Frontal cortex (tissue), 4 donors: Measurements from ENCODE around the gene SV2B. TPM values are rescaled to one million over a fixed set of nuclear protein-coding genes. Genes with fewer than 3 reads are reported as not detected.
"Not testable (repeated sequence)": the region's sequence is repeated elsewhere in the genome, so short reads cannot be mapped to it uniquely, and the experiment has no call there.

Experiments
- DNase-seq, 2 donors: peaks; one replicate each; pipeline ENCODE4 v3.0.0; 2012; ENCODE audit warnings: low spot score in 2 of 2
- FAIRE-seq: peaks from 2 replicates; lab custom pipeline; 2012; peaks lifted over from hg19 to GRCh38; lab: Jason Lieb, UNC
- total RNA-seq: library from RNA; depleted of rRNA; stranded (reverse); fragments of >200 nt; gene quantifications from one replicate; pipeline ENCODE4 v1.2.3, GENCODE V29; 2014
- donor health status: control.
- donor health status: control.
- donor health status: control.

Gene SV2B
- total RNA-seq: 42.8 TPM

GRCh38 chr15:91099995-91100813 is at the start of gene SV2B:
Gene SV2B (plus strand): TSS chr15:91100257. CDS start chr15:91226264, 126,007 bp downstream.
- FAIRE-seq (no peak), DNase-seq (peak; percentile 38 to 41)

DNA sequence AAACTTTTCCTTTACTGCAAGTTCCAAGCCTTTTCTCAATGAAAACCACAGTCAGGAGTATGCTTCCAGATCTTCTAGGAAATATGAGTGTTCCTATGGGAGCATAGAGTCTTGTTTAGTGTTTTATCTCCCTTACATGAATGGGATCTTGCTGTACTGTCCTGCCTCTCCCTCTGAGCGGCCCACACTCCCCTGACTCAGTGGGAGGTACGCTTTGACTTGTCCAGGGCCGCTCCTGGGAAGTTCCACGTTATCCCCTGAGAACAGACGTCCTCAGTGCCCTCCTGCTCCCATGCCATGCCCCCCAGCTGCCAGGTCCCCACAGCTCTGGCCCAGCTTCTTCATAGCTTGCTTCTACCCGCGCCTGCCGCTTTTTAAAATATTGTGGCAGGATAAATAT is 48.8 kb upstream of the SV2B start:
- FAIRE-seq (no peak), DNase-seq (no peak)

DNA sequence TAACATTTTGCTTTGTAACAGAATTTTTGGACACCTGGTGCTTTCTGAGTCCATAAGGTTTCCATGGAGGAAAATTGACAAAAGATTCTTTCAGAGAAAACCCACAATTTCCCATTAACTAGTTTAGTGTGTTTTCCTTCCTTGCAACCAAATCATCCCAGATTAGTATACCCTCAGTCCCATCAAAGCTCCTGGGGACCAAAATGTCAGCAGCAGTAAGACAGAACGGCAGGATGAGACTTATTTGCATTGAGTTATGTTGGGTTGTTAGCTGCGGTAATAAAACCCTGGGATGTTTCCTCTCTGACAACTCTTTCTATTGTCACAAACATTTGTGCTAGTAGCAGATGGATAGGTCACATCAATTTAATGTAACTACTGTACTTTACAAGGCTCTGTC is 45.2 kb upstream of the SV2B start:
- FAIRE-seq: no peak
- no peak for DNase-seq

DNA sequence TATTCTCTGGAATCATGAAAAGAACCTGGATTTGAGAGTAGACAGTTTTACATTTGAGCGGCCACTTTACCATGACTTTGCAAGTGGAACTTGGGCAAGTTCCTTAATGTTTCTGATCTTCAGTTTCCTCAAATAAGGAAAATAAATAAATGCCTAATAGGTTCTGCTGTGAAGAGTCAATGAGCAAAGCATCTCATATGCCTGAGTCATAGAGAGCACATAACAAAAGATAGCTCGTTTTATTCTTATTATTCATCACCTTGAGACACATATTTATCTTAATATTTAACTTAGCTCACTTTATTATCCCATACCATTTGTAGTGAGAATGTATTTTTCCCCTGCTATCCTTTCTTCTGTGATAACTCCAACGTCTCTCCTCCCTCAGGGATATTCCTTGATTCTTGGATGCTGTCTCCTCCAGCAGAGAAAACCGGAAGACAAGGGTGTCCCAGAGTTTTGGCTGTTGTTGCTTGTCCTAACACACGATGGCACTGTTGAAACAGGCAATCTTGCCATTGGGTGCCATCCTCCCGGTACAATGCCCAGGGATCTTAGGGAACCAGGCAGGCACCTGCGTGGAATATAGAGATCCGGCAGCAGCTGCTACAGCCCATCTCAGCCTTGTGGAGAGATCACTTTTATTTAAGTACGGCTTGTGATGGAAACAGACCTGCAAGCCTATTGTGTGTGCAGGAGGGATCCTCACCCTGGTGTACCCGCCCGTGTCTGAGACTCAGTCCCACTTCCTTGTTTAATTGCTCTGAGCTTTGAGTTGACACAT is 44.3 kb upstream of the SV2B start:
- peak; percentile 65 for DNase-seq
- no peak for FAIRE-seq

DNA sequence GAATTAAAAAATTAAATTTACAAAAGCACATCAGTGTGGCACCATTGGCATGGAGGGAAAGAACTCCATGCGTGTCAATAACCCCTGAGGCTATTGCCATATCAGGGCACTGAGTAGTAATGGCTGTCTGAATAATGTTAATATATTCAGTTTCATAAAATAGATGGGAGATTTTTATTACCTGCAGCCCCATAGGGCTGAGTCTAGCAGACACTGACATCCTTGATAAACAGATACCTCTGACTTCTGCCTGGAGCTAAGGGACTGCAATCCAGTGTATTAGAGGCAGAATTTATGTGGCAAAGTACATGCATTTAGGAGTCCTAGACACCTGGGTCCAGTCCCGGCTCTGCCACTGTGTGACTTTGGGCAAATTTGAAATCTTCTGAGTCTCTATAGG is 38.8 kb upstream of the SV2B start:
- DNase-seq (no peak), FAIRE-seq (no peak)

DNA sequence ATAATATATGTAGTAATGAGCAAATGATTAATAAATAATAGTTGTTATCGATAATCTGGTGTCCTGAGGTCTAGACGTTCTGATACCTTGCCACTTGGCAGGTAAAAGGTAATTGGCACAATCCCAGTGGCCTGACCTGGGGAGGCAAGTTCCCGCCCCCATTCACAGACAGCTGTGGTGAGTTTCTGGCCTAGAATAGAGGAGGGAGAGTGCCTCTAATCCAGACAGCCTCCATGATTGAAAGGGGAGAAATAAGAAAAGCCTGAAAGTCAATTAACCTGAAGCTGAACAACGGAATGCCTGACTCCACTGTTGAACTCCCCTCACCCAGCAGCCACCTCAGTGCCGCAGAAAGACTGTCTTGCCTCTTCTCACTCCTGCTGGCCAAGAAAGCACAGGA is 38.1 kb upstream of the SV2B start:
- FAIRE-seq (no peak), DNase-seq (no peak)

DNA sequence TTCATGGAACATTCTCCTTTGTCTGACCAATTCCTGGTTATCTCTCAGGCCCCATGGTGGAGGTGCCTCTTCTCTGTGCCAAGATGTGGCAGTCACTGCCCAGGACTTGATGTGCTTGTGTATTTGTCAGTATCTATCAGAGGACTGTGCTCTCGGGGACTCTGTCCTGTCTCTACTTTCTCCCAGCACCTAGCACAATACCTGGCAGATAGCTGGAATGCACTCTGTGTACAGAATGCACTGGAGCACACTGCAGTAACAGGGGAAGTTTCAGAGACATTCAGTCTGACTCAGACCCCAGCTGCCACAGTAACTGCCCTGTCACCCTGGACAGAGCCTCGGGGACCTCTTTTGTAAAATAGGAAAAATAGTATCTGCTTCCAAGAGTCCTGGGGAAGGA is 34.6 kb upstream of the SV2B start:
- no peak for FAIRE-seq
- DNase-seq: no peak

- FAIRE-seq (no peak), DNase-seq (no peak)
These were observed 33.0 kb upstream of the SV2B start for GRCh38 chr15:91067036-91067435.

- DNase-seq (no peak), FAIRE-seq (no peak)
These were observed 31.6 kb upstream of the SV2B start for GRCh38 chr15:91068436-91068835.

- FAIRE-seq (no peak), DNase-seq (no peak)
These were observed 31.1 kb upstream of the SV2B start for GRCh38 chr15:91068966-91069365.

DNA sequence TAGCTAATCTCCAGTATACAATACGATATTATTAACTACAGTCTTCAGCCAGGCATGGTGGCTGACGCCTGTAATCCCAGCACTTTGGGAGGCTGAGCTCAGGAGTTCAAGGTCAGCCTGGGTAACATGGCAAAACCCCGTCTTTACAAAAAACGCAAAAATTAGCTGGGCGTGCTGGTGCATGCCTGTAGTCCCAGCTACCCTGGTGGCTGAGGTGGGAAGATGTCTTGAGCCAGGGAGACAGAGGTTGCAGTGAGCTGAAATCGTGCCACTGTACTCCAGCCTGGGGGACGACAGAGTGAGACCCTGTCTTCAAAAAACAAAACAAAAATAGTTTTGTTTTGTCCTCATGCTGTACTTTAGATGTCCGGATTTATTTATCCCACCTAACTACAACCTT is 29.2 kb upstream of the SV2B start:
- DNase-seq (no peak), FAIRE-seq (no peak)

DNA sequence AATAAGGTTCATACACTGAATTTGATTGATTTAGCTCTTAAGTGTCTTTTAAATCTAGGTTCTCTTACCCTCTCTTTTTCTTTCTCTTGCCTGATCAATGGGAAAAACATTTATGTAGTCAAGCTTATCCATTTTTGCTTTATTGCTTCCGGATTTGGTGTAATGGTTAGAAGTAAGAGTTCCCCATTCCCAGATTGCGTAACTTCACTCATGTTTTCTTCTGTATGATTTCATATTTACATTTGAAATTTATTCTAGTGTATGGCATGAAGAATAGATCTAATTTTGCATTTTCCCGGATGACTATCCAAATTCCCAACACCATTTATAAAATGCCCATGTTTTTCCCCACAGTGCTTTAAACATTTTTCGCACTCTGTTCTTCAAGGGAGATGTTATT is 27.9 kb upstream of the SV2B start:
- no peak for FAIRE-seq
- DNase-seq: no peak

DNA sequence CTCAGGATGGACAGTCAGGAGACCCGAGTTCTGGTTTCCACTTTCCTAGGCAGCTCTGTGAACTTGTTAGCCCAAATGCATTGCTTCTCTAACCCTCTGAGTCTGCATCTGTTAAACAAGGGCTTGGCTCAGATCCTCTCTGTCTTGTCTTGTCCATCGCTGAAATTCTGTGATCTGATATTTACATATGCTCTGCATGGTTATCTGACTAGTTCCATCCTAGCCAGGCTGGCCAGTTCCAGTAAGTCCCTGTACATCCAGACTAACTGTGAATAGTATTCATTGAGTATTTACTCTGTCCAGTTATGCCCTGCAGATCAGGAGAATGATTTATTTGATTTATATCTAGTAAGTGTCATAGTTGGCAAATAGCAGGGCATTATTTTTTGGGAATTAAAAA is 27.0 kb upstream of the SV2B start:
- no peak for DNase-seq
- no peak for FAIRE-seq

- no peak for FAIRE-seq
- DNase-seq: no peak
These were observed 26.3 kb upstream of the SV2B start for GRCh38 chr15:91073768-91074167.

GRCh38 chr15:91075739-91076138 is 24.3 kb upstream of the SV2B start:
- no peak for FAIRE-seq
- no peak for DNase-seq

- DNase-seq: no peak
- FAIRE-seq: no peak
These were observed 23.0 kb upstream of the SV2B start for GRCh38 chr15:91077029-91077428.

DNA sequence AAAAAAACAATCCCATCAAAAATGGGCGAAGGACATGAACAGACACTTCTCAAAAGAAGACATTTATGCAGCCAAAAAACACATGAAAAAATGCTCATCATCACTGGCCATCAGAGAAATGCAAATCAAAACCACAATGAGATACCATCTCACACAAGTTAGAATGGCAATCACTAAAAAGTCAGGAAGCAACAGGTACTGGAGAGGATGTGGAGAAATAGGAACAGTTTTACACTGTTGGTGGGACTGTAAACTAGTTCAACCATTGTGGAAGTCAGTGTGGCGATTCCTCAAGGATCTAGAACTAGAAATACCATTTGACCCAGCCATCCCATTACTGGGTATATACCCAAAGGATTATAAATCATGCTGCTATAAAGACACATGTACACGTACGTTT is 6.2 kb upstream of the SV2B start:
- not testable (repeated sequence) for FAIRE-seq

GRCh38 chr15:91098451-91098850 is 1.6 kb upstream of the SV2B start:
- no peak for DNase-seq
- FAIRE-seq: no peak

More for the DNA sequence above, 6.2 kb upstream of the SV2B start:
- not testable (repeated sequence) for DNase-seq

DNA sequence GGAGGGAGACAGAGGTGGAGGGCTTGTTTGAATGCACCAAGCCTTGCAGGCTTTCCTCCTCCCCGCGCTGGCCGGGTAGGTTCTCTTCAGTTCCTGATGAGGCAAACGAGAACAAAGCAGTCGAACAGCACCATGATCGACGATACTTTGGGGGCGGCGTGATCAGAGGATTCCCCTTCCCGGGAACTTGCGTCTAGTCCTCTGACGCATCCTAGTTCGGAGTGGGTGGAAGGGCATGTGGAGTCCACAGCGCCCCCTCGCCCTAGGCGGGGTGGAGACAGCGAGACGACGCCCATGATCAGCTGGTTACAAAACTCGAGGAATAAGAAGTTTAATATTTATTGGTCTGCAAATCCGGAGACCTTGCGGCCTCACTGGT is 452 bp upstream of the SV2B start:
- FAIRE-seq (no peak), DNase-seq (peak in 1 of 2 donors; percentile 41)

DNA sequence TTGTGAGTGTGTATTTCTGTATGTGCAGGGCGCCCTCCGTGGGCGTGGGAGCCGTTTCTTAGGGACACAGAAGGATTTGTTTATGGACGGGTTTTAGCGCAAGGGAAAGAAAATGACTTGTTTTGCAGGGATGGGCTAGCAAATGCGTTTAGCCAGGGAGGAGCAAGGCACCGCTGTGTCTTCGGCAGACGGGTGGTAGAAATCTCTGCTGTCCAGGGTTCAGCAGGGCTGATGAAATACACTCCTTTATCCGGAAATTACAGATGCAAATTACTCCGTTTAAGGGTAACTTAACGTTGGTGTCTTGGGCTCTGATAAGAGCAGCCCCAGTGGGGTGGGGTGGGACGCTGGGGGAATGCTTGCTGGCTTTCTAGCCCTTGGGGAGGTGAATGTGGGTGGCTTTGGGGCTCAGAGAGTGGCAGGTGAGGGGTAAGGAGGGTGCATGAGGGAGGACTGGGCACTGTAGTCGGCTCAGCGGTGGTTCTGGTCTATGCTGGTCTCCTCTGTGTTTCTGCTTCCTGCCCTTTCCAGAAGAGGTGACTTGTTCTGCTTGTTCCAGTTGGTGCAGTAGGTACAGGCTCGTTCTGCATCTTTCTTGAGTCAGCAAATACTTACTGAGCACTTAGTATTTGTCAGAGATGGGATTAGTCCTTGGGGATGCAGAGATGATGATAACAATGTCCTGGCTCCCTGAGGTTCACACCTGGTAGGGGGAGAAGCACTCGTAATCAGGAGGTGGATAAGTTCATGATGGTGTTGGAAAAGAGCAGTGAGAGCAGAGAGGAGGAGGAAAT is 954 bp downstream of the SV2B start:
- DNase-seq (no peak), FAIRE-seq (no peak)

DNA sequence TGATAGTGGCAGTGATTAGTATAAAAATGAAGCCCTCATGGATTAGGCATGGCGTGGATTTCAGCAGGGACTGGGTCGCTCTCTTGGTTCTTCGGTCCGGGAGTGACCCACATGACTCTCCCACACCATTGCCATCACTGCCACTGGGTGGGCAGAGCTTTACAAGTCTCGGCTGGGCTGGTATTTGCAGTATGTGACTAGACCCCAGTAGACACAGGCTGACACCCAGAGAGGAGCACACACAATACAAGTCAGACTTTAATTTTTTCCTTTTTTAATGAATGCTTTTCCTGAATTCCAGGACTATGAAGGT is 1.5 kb downstream of the SV2B start:
- FAIRE-seq (no peak), DNase-seq (no peak)
